HG02763 (cell line): Measurements from ENCODE around the gene PTPN9.
"Not testable (repeated sequence)": the region's sequence is repeated elsewhere in the genome, so short reads cannot be mapped to it uniquely, and the experiment has no call there.

Source experiments
- ATAC-seq: cut with Tn5 transposase; IDR thresholded peaks from one replicate; pipeline ENCODE4 v1.9.1; 2021; ENCODE audit warnings: mild to moderate bottlenecking, moderate library complexity; ENCODE audit not compliant: unreplicated experiment

Gene PTPN9

DNA sequence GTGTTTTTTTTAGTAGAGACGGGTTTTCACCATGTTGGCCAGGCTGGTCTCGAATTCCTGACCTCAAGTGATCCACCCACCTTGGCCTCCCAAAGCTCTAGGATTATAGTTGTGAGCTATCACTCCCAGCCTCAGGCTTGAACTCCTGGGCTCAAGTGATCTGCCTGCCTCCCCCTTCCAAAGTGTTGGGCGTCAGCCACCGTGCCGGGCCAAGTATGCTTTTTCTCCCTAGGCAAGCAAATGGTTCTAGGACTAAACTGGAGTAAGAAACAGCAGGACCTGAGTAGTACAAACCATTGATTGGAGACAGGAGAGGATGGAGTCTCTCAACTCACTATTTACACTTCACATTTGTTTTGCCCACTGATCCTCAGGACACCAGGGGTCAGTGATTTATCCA is 4.6 kb upstream of the PTPN9 start:
- no peak for ATAC-seq

DNA sequence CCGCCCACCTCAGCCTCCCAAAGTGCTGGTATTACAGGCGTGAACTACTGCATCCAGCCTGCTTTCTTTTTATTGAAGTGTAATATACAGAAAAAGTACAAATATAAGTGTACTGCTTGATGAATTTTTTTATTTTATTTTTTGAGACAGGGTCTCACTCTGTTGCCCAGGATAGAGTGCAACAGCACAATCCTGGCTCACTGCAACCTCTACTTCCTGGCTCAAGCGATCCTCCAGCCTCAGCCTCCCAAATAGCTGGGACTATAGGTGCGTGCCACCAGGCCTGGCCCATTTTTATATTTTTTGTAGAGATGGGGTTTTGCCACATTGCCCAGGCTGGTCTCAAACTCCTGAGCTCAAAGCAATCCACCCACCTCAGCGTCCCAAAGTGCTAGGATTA is 3.8 kb upstream of the PTPN9 start:
- not testable (repeated sequence) for ATAC-seq

DNA sequence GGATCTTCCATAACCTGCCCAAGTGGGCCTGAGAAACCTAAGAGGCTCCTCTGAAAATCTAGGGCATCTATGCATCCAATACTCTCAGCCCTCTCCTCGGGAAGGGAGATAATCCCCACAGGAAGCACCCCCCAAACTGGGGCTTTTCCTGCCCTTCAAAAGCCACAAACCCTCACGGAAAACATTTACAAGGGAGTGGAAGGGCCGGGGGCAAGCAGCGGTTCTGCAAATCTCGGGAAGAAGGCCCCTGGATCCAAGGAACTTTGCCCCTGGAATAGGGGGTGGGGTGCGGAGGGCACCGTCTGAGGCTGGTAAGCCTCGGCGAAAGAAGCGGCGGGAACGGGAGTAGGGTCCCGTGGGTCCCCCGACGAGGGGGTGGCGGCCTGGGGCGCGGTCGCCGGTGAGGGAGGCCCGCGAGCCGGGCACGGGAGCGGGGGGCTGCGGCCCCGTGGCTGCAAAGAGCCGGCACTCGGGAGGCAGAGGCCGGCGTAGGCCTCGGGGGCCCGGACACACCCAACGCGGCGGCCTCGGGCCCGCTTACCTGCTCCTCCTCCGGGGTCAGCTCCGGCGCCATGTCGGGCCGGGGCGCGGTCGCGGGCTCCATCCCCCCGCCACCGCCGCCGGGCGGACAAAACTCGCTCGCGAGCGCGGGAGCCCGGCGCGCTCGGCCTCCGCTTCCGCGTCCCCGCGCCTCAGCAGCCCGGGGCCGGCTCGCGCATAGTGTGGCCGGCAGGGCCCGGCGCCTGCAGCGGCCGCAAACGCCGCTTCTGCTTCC is 755 bp downstream of the PTPN9 start:
- ATAC-seq, result no peak

DNA sequence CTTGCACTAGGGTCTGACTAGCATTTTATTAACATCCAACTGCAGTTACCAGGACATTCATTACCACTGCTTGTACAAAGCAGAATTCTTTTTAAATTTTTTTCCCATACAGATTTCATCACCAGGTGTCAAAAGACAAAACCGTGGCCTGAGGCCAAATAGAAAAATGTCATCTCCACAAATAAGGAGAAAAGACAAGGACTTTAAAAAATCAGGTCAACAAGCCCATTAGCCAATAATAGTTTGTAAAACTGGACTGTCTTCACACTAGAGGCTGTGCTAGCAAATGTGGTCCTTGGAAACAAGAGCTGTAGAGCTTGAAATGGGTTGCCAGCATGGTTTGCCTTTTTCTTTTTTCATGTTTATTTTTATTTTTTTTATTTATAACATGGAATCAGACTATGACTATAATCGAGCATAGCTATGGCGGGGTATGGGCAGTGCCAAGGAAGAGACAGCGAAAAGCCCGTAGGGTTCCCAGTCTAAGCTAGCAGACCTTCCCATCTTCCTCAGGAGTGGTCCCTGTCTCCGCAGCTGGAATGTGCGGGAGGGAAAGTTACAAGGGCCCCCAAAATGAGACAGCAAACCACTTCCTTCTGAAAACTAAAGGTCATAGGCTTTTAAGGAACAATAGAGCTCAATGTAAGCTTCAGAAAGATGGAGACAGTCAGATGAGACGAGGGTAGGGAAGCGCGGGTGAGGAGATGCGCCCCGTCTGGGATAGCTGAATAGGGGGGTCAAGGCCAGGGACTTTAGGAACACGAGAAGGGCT is 1.5 kb downstream of the PTPN9 start:
- ATAC-seq, result no peak

DNA sequence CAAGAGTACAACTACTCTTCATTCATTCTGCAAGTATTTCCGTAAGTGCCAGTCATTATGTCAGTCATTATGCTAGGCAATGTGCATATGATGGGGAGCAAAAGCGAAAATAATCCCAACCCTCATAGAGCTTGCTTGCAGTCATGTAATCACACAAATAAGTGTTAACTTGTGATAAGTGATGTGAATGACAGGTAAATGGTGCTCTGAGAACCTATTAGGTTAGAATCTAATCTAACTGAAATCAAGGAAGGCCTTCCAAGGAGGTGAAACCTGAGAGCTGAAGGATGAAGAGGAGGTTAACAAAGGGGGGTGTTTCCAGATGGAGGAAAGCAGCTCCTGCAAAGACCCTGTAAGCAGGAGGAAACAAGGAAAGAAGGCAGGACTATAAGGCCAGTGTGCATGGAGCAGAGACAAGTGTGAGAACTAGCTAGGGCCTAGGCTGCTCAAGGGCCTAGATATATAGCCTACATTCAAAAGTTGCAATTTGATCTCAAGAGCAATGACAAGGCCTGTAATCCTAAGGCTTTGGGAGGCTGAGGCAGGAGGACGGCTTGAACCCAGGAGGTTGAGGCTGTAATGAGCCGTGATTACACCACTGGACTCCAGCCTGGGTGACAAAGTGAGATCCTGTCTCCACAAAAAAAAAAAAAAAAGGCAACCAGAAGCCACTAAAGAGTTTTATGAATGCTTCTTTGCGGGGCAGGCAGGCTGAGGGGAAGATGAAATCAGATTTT is 5.3 kb downstream of the PTPN9 start:
- ATAC-seq, result no peak

DNA sequence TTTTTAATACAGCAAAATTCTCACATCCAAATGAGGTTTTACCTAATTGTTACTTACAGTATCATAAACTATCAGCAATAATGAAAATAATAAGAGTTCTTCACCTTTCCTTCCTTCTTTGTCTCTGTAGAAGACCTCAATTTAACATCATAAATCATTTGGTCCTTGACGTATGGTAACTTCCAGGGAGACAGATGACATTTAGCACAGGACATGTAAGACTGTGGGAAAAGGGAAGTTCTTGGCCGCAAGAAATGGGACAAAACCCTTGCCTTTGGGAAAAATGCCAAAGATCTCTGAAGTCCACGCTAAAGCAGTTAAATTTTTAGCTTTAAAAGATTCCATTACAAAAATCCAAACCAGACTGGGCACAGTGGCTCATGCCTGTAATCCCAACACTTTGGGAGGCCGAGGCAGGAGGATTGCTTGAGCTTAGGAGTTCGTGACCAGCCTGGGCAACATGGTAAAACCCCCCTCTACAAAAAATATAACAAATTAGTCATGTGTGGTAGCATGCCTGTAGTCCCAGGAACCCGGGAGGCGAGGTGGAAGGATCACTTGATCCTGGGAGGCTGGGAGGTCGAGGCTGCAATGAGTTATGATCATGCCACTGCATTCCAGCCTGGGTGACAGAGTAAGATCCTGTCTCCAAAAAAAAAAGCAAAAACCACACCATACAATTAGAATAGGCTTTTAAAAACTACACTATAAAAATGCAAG is 8.8 kb downstream of the PTPN9 start:
- ATAC-seq, result no peak

DNA sequence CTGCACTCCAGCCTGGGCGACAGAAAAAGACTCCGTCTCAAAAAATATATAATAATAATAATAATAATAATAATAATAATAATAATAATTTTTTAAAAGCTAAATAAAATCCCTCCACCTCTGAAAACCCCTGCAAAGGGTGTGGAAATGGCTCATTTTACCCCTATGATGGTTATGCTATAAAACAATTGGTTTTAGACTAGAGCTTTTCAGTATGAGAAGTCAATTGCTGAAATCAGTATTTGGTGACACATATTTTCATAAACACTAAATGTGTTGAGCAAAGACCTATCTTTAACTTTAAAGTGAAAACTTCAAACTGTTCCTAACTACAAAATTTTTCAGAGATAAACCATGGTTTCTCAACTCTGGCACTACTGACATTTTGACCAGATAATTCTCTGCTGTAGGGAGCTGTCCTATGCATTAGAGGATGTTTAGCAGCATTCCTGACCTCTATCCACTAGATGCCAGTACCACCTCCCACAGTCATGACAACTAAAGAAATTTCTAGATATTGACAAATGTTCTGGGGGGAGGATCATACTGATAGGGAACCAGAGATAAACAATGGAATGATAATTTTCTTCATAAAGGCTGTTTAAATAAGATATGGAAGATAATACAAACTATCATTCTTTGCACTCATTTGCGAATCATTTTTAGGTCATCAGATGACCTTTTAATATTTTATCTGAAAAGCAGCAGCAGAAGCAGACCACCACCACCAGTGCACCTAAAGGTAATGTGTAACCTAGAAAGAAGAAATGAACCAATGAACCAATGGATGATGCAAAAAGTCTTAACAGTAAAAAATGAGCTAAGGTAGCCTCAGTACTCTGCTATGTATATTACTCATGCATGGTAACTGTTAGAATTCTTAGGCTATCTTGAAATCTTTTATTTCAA is 13.8 kb downstream of the PTPN9 start:
- ATAC-seq, result no peak

DNA sequence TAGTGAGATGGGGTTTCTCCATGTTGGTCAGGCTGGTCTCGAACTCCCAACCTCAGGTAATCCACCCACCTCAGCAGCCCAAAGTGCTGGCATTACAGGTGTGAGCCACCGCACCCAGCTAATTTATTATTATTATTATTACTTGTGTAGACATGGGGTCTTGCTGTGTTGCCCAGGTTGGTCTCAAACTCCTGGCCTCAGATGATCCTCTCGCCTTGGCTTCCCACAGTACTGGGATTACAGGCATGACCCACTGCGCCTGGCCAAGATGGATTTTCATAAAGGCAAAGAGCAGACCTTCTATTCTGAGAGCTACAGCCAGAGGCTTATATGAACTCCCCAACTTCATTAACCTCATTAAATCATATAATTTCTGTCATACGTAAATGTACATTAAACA is 17.2 kb downstream of the PTPN9 start:
- no peak for ATAC-seq

DNA sequence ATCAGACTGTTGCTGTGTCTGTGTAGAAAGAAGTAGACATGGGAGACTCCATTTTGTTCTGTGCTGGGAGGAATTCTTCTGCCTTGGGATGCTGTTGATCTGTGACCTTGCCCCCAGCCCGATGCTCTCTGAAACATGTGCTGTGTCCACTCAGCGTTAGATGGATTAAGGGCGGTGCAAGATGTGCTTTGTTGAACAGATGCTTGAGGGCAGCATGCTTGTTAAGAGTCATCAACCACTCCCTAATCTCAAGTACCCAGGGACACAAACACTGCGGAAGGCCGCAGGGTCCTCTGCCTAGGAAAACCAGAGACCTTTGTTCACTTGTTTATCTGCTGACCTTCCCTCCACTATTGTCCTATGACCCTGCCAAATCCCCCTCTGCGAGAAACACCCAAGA is 19.8 kb downstream of the PTPN9 start:
- ATAC-seq, result not testable (repeated sequence)

DNA sequence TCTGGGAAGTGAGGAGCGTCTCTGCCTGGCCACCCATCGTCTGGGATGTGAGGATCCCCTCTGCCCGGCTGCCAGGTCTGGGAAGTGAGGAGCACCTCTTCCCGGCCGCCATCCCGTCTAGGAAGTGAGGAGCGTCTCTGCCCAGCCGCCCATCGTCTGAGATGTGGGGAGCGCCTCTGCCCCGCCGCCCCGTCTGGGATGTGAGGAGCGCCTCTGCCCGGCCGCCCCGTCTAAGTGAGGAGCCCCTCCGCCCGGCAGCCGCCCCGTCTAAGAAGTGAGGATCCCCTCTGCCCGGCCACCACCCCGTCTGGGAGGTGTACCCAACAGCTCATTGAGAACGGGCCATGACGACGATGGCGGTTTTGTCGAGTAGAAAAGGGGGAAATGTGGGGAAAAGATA is 20.2 kb downstream of the PTPN9 start:
- ATAC-seq, result not testable (repeated sequence)

DNA sequence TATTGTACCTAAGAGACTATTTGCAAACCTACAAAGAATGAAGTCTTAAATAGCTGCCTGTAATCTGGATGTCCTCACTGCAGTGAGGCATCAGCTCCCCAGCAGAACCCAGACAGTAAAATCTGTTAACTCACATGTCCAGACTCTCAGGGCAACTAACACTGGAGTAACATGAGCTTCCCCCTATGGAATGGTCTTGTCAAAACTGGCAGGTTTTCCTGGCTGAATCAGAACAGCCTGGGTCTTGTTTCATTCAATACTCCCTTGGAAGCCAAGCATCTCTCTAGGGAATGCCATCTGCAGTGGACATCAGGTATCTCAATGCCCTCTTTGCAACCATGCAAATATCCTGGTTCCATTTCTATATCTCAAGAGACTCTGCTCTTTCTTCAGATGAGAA is 24.4 kb downstream of the PTPN9 start:
- no peak for ATAC-seq

DNA sequence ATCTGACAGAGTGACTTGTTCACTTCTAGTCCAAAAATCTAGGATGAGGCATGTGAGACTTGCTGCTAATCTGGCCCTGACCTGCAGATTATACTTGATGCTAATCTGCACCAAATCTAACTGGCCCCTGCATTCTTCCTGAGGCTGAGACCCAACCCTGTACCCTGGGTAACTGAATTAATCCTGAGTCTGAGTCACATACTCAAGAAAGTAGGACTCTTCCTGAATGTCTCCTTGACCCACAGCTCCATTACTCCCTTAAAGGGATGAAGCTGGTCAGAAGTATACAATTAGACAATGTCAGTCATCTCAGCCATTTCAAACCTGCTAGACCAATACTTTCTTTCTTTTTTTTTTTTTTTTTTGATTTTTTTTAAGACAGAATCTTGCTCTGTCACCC is 25.5 kb downstream of the PTPN9 start:
- no peak for ATAC-seq

DNA sequence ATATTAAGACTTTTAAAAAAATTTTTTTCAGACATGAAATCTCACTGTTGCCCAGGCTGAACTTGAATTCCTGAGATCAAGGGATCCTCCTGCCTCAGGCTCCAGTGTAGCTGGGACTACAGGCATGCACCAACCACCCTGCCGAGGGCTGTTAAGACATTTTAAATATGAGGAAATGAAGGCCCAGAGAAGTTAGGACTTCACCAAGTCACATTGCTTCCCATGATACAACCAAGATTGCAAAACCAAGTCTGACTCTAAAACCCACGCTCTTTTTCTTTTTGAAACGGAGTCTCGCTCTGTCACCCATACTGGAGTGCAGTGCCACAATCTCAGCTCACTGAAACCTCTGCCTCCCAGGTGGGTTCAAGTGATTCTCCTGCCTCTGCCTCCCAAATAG is 28.0 kb downstream of the PTPN9 start:
- ATAC-seq, result no peak

DNA sequence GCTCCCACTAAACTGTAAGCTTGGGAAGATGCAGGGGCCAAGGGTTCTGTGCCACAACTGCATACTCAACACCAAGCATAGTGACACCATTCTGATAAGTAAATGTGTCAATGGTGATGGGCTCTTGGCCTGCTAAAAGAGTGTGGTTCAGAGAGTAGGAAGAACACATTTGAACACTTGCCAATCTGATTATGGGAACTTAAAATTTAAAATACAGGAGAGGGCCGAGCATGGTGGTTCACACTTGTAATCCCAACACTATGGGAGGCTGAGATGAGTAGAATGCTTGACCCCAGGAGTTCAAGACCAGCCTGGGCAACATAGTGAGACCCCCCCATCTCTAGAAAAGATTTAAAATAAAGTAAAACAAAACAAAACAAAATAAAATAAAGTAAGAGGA is 34.1 kb downstream of the PTPN9 start:
- no peak for ATAC-seq

DNA sequence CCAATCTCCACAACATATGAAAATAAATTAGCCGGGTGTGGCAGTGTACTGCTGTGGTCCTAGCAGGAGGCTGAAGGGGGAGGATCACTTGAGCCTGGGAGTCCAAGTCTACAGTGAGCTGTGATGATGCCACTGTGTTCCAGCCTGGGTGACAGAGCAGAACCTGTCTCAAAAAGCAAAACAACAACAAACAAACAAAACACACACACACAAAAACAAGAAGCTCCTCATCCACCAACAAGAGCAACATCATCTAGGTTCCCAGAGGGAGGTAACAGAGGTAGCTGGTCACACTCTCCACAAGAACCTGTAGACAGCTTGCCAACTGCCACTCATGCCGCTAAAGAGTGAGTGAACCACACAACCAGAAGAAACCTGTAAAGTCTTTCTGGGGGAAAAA is 34.8 kb downstream of the PTPN9 start:
- no peak for ATAC-seq

DNA sequence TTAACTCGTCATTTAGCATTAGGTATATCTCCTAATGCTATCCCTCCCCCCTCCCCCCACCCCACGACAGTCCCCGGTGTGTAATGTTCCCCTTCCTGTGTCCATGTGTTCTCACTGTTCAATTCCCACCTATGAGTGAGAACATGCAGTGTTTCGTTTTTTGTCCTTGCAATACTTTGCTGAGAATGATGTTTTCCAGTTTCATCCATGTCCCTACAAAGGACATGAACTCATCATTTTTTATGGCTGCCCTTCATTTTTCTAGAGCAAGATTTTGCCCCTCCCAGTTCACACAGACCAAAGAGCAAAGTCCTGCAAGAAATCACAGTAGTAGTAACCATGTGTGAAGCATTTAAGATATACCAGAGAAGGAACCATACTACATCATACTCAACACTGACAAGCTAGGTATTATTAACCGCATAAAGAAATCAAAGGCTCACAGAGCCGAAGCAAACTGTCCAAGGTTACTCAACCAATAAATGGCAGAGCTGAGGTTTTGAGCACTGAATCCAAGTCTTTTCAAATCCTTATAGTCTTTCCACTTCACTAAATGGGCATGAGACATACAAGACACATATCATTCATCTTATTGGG is 36.1 kb downstream of the PTPN9 start:
- not testable (repeated sequence) for ATAC-seq

DNA sequence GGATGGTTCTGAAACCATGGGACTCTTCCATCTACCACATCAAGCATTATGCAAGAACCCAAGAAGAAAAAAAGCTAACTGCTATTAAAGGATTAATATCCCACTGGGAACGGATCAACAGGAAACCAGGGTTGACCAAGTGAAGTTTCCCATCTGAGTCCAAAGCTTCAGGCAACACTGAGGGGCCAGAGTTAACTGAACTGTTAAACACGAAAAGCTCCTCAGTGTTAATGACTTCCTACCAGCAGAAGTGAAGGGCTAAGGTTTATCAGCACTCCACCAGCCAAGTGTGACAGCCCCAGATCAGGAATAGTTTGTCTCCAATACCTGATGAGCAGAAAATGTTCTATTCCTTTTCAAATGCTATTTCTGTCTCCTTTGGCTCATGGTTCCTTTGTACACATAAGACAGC is 36.7 kb downstream of the PTPN9 start:
- ATAC-seq, result no peak

DNA sequence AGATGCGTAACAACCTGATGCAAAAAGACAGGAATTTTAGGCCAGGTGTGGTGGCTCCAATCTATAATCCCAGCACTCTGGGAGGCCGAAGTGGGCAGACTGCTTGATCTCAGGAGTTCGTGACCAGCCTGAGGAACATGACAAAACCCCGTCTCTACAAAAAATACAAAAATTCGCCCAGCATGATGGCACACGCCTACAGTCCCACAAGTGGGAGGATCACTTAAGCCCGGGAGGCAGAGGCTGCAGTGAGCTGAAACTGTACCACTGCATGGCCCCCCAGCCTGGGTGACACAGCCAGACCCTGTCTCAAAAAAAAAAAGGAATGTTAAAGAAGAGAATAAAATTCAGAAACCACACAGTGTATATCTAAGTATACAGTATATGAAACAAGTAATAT is 40.7 kb downstream of the PTPN9 start:
- no peak for ATAC-seq

DNA sequence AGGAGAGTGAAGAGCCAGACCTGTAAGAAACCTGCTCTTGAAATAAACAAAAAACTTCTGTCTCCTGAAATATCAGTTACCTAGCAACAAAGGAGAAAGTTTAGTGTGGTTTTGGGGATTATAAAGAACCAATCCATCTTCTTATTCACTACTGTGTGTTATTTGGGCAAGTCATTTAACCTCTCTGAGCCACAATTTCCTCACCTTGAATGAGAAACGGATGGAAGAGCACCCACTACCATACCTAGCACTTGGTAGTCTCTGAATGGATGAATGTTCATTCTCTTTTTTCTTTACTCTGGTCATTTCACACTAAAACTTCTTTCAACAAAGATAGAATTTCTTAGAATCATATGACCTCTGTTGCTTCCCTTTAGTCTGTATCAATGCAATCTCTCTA is 45.2 kb downstream of the PTPN9 start:
- no peak for ATAC-seq
